Panc1 (cell line): ENCODE results near the gene UPK3BL1. TPM values are rescaled to one million over a fixed set of nuclear protein-coding genes. Genes with fewer than 3 reads are reported as not detected.
"Not testable (repeated sequence)": the region's sequence is repeated elsewhere in the genome, so short reads cannot be mapped to it uniquely, and the experiment has no call there.

Experiments used
- ATAC-seq: fragments of 200-7000 bp; cut with Tn5 transposase; 2 replicates; pipeline ENCODE4 v1.9.1; 2020; ENCODE audit warnings: mild to moderate bottlenecking, moderate library complexity
- BruUV-seq: library from RNA; stranded (reverse); fragments of 400-500 nt; replicated peaks from 2 replicates; lab custom pipeline; 2021; lab: Mats Ljungman, UMichigan
- CTCF ChIA-PET: fragments of 300-600 bp; sonication (Branson Sonifier 250); formaldehyde crosslinking; loops from one replicate; lab custom pipeline; 2022; ENCODE audit warnings: antibody characterized with exemption; lab: Charles Lee
- POLR2A ChIA-PET: fragments of 300-600 bp; sonication (Branson Sonifier 250); formaldehyde crosslinking; loops from one replicate; lab custom pipeline; 2022; ENCODE audit warnings: antibody characterized with exemption; lab: Charles Lee
- DNase-seq: peaks from one replicate; pipeline ENCODE4 v3.0.0-alpha.2; 2010; ENCODE audit warnings: low read depth, low spot score
- H3K27ac ChIP-seq: 2 replicates; pipeline ENCODE4 v1.5.1; 2011; ENCODE audit warnings: mild to moderate bottlenecking, low read length, inconsistent platforms
- H3K27me3 ChIP-seq: fragments of 200-500 bp; sonication (Bioruptor generic); 2 replicates; pipeline ENCODE4 v1.6.0; 2014; ENCODE audit warnings: low read length, inconsistent platforms; ENCODE audit not compliant: control insufficient read depth, insufficient read depth
- H3K36me3 ChIP-seq: fragments of 200-500 bp; sonication (Bioruptor generic); 2 replicates; pipeline ENCODE4 v1.5.1; 2014; ENCODE audit warnings: inconsistent platforms, mild to moderate bottlenecking, low read length, moderate library complexity; ENCODE audit not compliant: control insufficient read depth, insufficient read depth
- H3K4me1 ChIP-seq: 2 replicates; pipeline ENCODE4 v1.5.1; 2011; ENCODE audit warnings: inconsistent platforms, mild to moderate bottlenecking, low read length, moderate library complexity; ENCODE audit not compliant: control insufficient read depth, insufficient read depth
- H3K4me3 ChIP-seq, 2 experiments: 2 replicates each; pipeline ENCODE4 v1.5.1; 2011 to 2012; ENCODE audit warnings: low read depth in 2 of 2, low read length in 2 of 2, mild to moderate bottlenecking in 2 of 2, inconsistent platforms in 1 of 2, moderate library complexity in 1 of 2
- H3K9me3 ChIP-seq: fragments of 200-500 bp; sonication (Bioruptor generic); 2 replicates; pipeline ENCODE4 v1.5.1; 2014; ENCODE audit warnings: low read depth, mild to moderate bottlenecking, inconsistent platforms, low read length, moderate library complexity; ENCODE audit not compliant: control insufficient read depth, insufficient read depth
- in situ Hi-C: cut with HindIII; loops from 2 replicates; pipeline ENCODE4 v1.10.0; 2016; ENCODE audit warnings: low sequenced_read_pairs, low pct_unique_long_range_greater_than_20kb
- intact Hi-C: fragments of 100-400 bp; cut with micrococcal nuclease; formaldehyde crosslinking; loops from one replicate; pipeline ENCODE4 v1.10.0; 2022; ENCODE audit not compliant: unreplicated experiment
- total RNA-seq: library from RNA; stranded (reverse); gene quantifications from one replicate; pipeline ENCODE4 v1.2.1, GENCODE V29; 2021; ENCODE audit not compliant: unreplicated experiment

The UPK3BL1 gene
- total RNA-seq, 1 experiment from 2014 or later, result 23.1 TPM

DNA sequence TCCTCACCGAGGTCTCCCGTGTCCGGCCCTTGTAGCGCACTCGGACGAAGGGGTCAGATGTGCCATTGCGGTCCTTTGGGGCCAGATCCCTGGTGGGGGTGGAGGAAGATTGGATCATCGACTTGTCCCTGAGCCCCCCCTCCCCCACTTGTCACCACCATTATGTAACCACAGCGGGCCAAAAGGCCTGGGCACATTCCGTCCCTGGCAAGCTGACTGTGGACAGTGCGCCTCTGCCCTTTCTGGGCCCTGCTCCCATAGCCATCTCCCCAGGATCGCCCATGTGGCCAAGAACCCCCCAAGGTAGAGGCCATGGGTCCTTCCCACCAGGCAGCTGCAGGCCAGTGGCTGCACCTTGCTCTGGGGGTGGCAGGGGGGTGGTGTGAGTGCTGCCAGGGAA, 40.3 kb downstream of the UPK3BL1 start:
- intact Hi-C loops, in situ Hi-C loops, H3K4me3 ChIP-seq, H3K36me3 ChIP-seq, H3K27ac ChIP-seq, H3K9me3 ChIP-seq, DNase-seq, BruUV-seq, H3K4me1 ChIP-seq, ATAC-seq, H3K27me3 ChIP-seq, CTCF ChIA-PET, POLR2A ChIA-PET: not testable (repeated sequence)

- in situ Hi-C loops, H3K27ac ChIP-seq, H3K36me3 ChIP-seq, POLR2A ChIA-PET, DNase-seq, ATAC-seq, CTCF ChIA-PET, intact Hi-C loops, BruUV-seq, H3K9me3 ChIP-seq, H3K4me1 ChIP-seq, H3K27me3 ChIP-seq, H3K4me3 ChIP-seq: not testable (repeated sequence)
These were observed 42.9 kb downstream of the UPK3BL1 start for GRCh38 chr7:102599699-102600098.

- in situ Hi-C loops, ATAC-seq, BruUV-seq, H3K36me3 ChIP-seq, DNase-seq, H3K4me3 ChIP-seq, intact Hi-C loops, H3K27me3 ChIP-seq, H3K27ac ChIP-seq, H3K9me3 ChIP-seq, H3K4me1 ChIP-seq, CTCF ChIA-PET, POLR2A ChIA-PET: not testable (repeated sequence)
These were observed 46.6 kb downstream of the UPK3BL1 start for GRCh38 chr7:102596036-102596435.

DNA sequence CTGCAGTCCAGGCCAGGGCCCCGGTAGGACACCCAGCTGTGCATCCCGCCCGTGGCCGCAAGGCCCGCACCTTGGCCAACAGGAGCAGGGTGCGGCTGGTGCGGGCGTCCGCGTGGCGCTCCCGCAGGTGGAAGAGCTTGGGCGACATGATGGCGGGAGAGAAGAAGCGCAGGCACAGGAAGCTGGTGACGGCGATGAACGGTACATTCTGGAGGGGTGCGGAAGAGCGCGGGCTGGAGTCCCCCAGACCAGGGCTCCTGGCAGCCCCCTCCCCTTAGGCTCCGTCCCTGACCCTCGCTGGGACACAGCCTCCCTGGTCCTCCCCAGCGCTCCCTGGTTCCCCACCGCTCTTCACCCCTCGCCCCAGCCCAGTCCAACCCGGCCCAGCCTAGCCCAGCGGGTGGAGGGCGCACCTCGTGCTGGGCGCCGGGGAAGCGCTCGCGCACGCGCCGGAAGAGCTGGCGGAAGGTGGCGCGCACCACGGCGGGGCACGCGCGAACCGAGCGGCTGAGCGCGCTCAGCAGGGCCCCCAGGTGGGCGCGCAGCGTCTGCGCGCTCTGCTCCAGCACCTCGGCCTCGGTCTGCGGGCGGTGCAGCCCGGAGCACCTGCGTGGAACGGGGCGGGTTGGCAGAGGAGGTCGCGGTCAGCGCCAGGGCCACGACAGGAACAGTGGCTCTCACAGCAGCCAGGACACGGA, 48.8 kb downstream of the UPK3BL1 start:
- POLR2A ChIA-PET, DNase-seq, H3K27ac ChIP-seq, intact Hi-C loops, H3K4me1 ChIP-seq, CTCF ChIA-PET, in situ Hi-C loops, H3K36me3 ChIP-seq, H3K27me3 ChIP-seq, H3K4me3 ChIP-seq, H3K9me3 ChIP-seq, BruUV-seq: not testable (repeated sequence)
- peak; percentile 14 for ATAC-seq

GRCh38 chr7:102592477-102593019, 50.0 kb downstream of the UPK3BL1 start:
- H3K9me3 ChIP-seq, H3K27ac ChIP-seq, POLR2A ChIA-PET, H3K36me3 ChIP-seq, DNase-seq, H3K4me1 ChIP-seq, CTCF ChIA-PET, BruUV-seq, H3K4me3 ChIP-seq, in situ Hi-C loops, H3K27me3 ChIP-seq, intact Hi-C loops: not testable (repeated sequence)
- ATAC-seq, result peak; percentile 65

- intact Hi-C loops, H3K27me3 ChIP-seq, in situ Hi-C loops, H3K9me3 ChIP-seq, H3K4me1 ChIP-seq, H3K4me3 ChIP-seq, CTCF ChIA-PET, H3K27ac ChIP-seq, POLR2A ChIA-PET, H3K36me3 ChIP-seq, BruUV-seq, DNase-seq: not testable (repeated sequence)
- peak; percentile 88 for ATAC-seq
These were observed 52.7 kb downstream of the UPK3BL1 start for GRCh38 chr7:102589857-102590256.
